ENCODE data around the gene PLAAT2. TPM values are rescaled to one million over a fixed set of nuclear protein-coding genes. Genes with fewer than 3 reads are reported as not detected.
A peak's percentile ranks its signal among the peaks of the same experiment; 100 is the strongest.

The PLAAT2 gene
- total and polyA plus RNA-seq, 9 of the 15 experiments (the other 6 are each of a cell fraction or from before 2014, with no cell fraction given) = not detected

DNA sequence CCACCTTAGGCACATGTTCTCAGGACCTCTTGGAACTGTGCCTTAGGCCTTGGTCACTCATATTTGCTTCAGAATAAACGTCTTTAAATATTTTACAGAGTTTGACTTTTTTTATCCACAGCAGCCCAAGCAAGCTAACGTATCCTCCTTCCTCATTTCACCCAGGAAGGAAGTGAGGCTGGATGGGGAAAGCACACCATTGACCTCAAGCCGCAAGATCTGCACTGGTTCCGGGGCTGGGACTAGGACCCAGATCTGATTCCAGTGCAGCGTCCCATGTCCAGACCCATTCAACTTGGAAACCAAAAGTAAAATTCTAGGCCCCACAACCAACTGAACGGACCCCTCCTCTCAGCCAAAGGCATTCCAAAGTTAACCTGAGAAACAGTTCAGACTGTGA lies 59.7 kb downstream of the PLAAT2 start:
- in situ Hi-C loops (cut with MboI) = no loop called here
- ChIA-PET CTCF (ENCODE audit: low intra/inter-chr PET ratio) (no interaction called here), POLR2A (no interaction called here)
- H3K9me1 ChIP-seq (ENCODE audit: control insufficient read depth, insufficient read depth, low read length) = no peaks in the 10 kb centered on the region
- peak overlapping the region; percentile 7; the same call in 1 of the 2 replicates for H2AFZ ChIP-seq (ENCODE audit: low read depth, low read length)
- peaks cover 4% of the 10 kb centered on the region; the same call in 1 of the 2 replicates for H3K9me3 ChIP-seq (replicated peaks; ENCODE audit: control insufficient read depth, insufficient read depth, low read depth, low read length)
- no peaks in the 10 kb centered on the region for H3K79me2 ChIP-seq (ENCODE audit: control insufficient read depth, insufficient read depth, low read length)
- BruUV-seq (replicated peaks) = no TSS peak
- WGBS (ENCODE audit: insufficient coverage, low coverage, missing lambda C conversion rate) = 39% methylated on average over 6 of the region's 6 CpGs
- FAIRE-seq (no peak), ATAC-seq (no peak), DNase-seq (ENCODE audit: extremely low read depth in 1 of 4, low spot score in 3 of 4) (no peak)
- no peak overlapping the region for H3K4me2 ChIP-seq (ENCODE audit: insufficient read depth, low read length)
- TF ChIP-seq, protein P1, sequence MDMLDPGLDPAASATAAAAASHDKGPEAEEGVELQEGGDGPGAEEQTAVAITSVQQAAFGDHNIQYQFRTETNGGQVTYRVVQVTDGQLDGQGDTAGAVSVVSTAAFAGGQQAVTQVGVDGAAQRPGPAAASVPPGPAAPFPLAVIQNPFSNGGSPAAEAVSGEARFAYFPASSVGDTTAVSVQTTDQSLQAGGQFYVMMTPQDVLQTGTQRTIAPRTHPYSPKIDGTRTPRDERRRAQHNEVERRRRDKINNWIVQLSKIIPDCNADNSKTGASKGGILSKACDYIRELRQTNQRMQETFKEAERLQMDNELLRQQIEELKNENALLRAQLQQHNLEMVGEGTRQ (CRISPR knock-in tag; IDR thresholded peaks at IDR 0.05) = no peak
- TF ChIP-seq SPI1 (IDR thresholded peaks at IDR 0.05; ENCODE audit: borderline replicate concordance, low read depth, low read length) = peak; percentile 50; the same call in 1 of the 2 replicates
- no peak overlapping the region for H3K4me3 ChIP-seq
- intact Hi-C loops (cut with micrococcal nuclease) = no loop called here
- H3K36me3 ChIP-seq (ENCODE audit: control insufficient read depth, insufficient read depth, low read length) = no peaks in the 10 kb centered on the region
- H3K27ac ChIP-seq (ENCODE audit: extremely low read depth, low read depth, low read length) = no peak overlapping the region
- peaks cover 32 to 57% of the 10 kb centered on the region in 2 experiments for H3K4me1 ChIP-seq (replicated peaks in 1 of 2; ENCODE audit: control insufficient read depth in 2 of 2, insufficient read depth in 2 of 2, low read length in 2 of 2)
- H3K9ac ChIP-seq (ENCODE audit: insufficient read depth in 1 of 2, low read depth in 2 of 2, low read length in 2 of 2) = peak overlapping the region in 1 of 2 experiments; percentile 56; a peak in 1 of 4 replicates
- H4K20me1 ChIP-seq (replicated peaks; ENCODE audit: control insufficient read depth, insufficient read depth, low read length) = no peaks in the 10 kb centered on the region
- no peaks in the 10 kb centered on the region for H3K27me3 ChIP-seq (ENCODE audit: control insufficient read depth in 2 of 2, insufficient read depth in 2 of 2, low read length in 2 of 2)

Other genes starting within 250 kb of the PLAAT2 start
Only the 7 nearest of the 8 such genes appear.
- not detected in 2 replicates for gene SLC22A9, start 193.6 kb downstream of the PLAAT2 start, total RNA-seq (2014; rRNA removed)
- not detected in 2 replicates for gene SLC22A9, start 193.6 kb downstream of the PLAAT2 start, total RNA-seq (2014; rRNA removed; fragmentation: Illumina TruSeq; extraction: Trizol)
- not detected in 2 replicates for gene SLC22A9, start 193.6 kb downstream of the PLAAT2 start, total RNA-seq (2015; rRNA removed; fragmentation: Illumina TruSeq; extraction: Trizol)
- gene SLC22A9, start 193.6 kb downstream of the PLAAT2 start, total RNA-seq (2021) = not detected in 2 replicates
- gene SLC22A9, start 193.6 kb downstream of the PLAAT2 start, polyA plus RNA-seq (2011; rRNA removed) = not detected in 2 replicates
- not detected in 2 replicates for gene SLC22A9, start 193.6 kb downstream of the PLAAT2 start, polyA plus RNA-seq (2014; fragmentation: Illumina TruSeq; extraction: Trizol)
- not detected for gene SLC22A9, start 193.6 kb downstream of the PLAAT2 start, polyA plus RNA-seq (2014; fragmentation: Nextera tagmentation; extraction: Ambion mirVana)
- not detected in 2 replicates for gene SLC22A9, start 193.6 kb downstream of the PLAAT2 start, polyA plus RNA-seq (2014; rRNA removed)
- gene PLAAT5, start 72.2 kb downstream of the PLAAT2 start, total RNA-seq (2014; rRNA removed) = not detected in 2 replicates
- not detected in 2 replicates for gene PLAAT5, start 72.2 kb downstream of the PLAAT2 start, total RNA-seq (2014; rRNA removed; fragmentation: Illumina TruSeq; extraction: Trizol)
- gene PLAAT5, start 72.2 kb downstream of the PLAAT2 start, total RNA-seq (2015; rRNA removed; fragmentation: Illumina TruSeq; extraction: Trizol) = not detected in 2 replicates
- not detected in 2 replicates for gene PLAAT5, start 72.2 kb downstream of the PLAAT2 start, total RNA-seq (2021)
- not detected in 2 replicates for gene PLAAT5, start 72.2 kb downstream of the PLAAT2 start, polyA plus RNA-seq (2011; rRNA removed)
- not detected in 2 replicates for gene PLAAT5, start 72.2 kb downstream of the PLAAT2 start, polyA plus RNA-seq (2014; fragmentation: Illumina TruSeq; extraction: Trizol)
- not detected for gene PLAAT5, start 72.2 kb downstream of the PLAAT2 start, polyA plus RNA-seq (2014; fragmentation: Nextera tagmentation; extraction: Ambion mirVana)
- not detected in 2 replicates for gene PLAAT5, start 72.2 kb downstream of the PLAAT2 start, polyA plus RNA-seq (2014; rRNA removed)
- 5.1 TPM in 2 replicates for gene LGALS12, start 57.3 kb downstream of the PLAAT2 start, total RNA-seq (2014; rRNA removed)
- gene LGALS12, start 57.3 kb downstream of the PLAAT2 start, total RNA-seq (2014; rRNA removed; fragmentation: Illumina TruSeq; extraction: Trizol) = 2.2 and 2.9 TPM in 2 replicates
- 4.7 and 5.2 TPM in 2 replicates for gene LGALS12, start 57.3 kb downstream of the PLAAT2 start, total RNA-seq (2015; rRNA removed; fragmentation: Illumina TruSeq; extraction: Trizol)
- gene LGALS12, start 57.3 kb downstream of the PLAAT2 start, total RNA-seq (2021) = 4.5 and 5.1 TPM in 2 replicates
- 8.0 and 9.5 TPM in 2 replicates for gene LGALS12, start 57.3 kb downstream of the PLAAT2 start, polyA plus RNA-seq (2011; rRNA removed)
- 5.0 and 5.7 TPM in 2 replicates for gene LGALS12, start 57.3 kb downstream of the PLAAT2 start, polyA plus RNA-seq (2014; fragmentation: Illumina TruSeq; extraction: Trizol)
- under 1 TPM; 0.66 to 0.99 TPM for gene LGALS12, start 57.3 kb downstream of the PLAAT2 start, polyA plus RNA-seq (2014; fragmentation: Nextera tagmentation; extraction: Ambion mirVana)
- 3.6 and 5.2 TPM in 2 replicates for gene LGALS12, start 57.3 kb downstream of the PLAAT2 start, polyA plus RNA-seq (2014; rRNA removed)
- gene PLAAT4, start 26.6 kb downstream of the PLAAT2 start, total RNA-seq (2014; rRNA removed) = 0.37 TPM in 1 of 2 replicates, not detected in the other
- 0.99 and 1.0 TPM in 2 replicates for gene PLAAT4, start 26.6 kb downstream of the PLAAT2 start, total RNA-seq (2014; rRNA removed; fragmentation: Illumina TruSeq; extraction: Trizol)
- gene PLAAT4, start 26.6 kb downstream of the PLAAT2 start, total RNA-seq (2015; rRNA removed; fragmentation: Illumina TruSeq; extraction: Trizol) = 2.0 and 3.0 TPM in 2 replicates
- 0.80 and 1.2 TPM in 2 replicates for gene PLAAT4, start 26.6 kb downstream of the PLAAT2 start, total RNA-seq (2021)
- 0.43 and 0.54 TPM in 2 replicates for gene PLAAT4, start 26.6 kb downstream of the PLAAT2 start, polyA plus RNA-seq (2011; rRNA removed)
- gene PLAAT4, start 26.6 kb downstream of the PLAAT2 start, polyA plus RNA-seq (2014; fragmentation: Illumina TruSeq; extraction: Trizol) = 1.1 and 1.3 TPM in 2 replicates
- gene PLAAT4, start 26.6 kb downstream of the PLAAT2 start, polyA plus RNA-seq (2014; fragmentation: Nextera tagmentation; extraction: Ambion mirVana) = 1 to 10 TPM; 1.2 to 2.1 TPM
- 0.57 and 1.7 TPM in 2 replicates for gene PLAAT4, start 26.6 kb downstream of the PLAAT2 start, polyA plus RNA-seq (2014; rRNA removed)
- 1.2 and 1.7 TPM in 2 replicates for gene PLAAT3, start 51.1 kb upstream of the PLAAT2 start, total RNA-seq (2014; rRNA removed)
- gene PLAAT3, start 51.1 kb upstream of the PLAAT2 start, total RNA-seq (2014; rRNA removed; fragmentation: Illumina TruSeq; extraction: Trizol) = 0.77 and 1.2 TPM in 2 replicates
- gene PLAAT3, start 51.1 kb upstream of the PLAAT2 start, total RNA-seq (2015; rRNA removed; fragmentation: Illumina TruSeq; extraction: Trizol) = 0.60 and 1.4 TPM in 2 replicates
- gene PLAAT3, start 51.1 kb upstream of the PLAAT2 start, total RNA-seq (2021) = 2.7 TPM in 2 replicates
- 1.3 and 2.0 TPM in 2 replicates for gene PLAAT3, start 51.1 kb upstream of the PLAAT2 start, polyA plus RNA-seq (2011; rRNA removed)
- gene PLAAT3, start 51.1 kb upstream of the PLAAT2 start, polyA plus RNA-seq (2014; fragmentation: Illumina TruSeq; extraction: Trizol) = 0.80 and 1.6 TPM in 2 replicates
- gene PLAAT3, start 51.1 kb upstream of the PLAAT2 start, polyA plus RNA-seq (2014; fragmentation: Nextera tagmentation; extraction: Ambion mirVana) = 1 to 10 TPM; 1.3 to 1.9 TPM
- 0.96 and 1.4 TPM in 2 replicates for gene PLAAT3, start 51.1 kb upstream of the PLAAT2 start, polyA plus RNA-seq (2014; rRNA removed)
- 13.8 and 18.2 TPM in 2 replicates for gene ATL3, start 108.0 kb upstream of the PLAAT2 start, total RNA-seq (2014; rRNA removed)
- gene ATL3, start 108.0 kb upstream of the PLAAT2 start, total RNA-seq (2014; rRNA removed; fragmentation: Illumina TruSeq; extraction: Trizol) = 34.0 and 42.0 TPM in 2 replicates
- gene ATL3, start 108.0 kb upstream of the PLAAT2 start, total RNA-seq (2015; rRNA removed; fragmentation: Illumina TruSeq; extraction: Trizol) = 21.3 and 22.4 TPM in 2 replicates
- 39.8 and 41.4 TPM in 2 replicates for gene ATL3, start 108.0 kb upstream of the PLAAT2 start, total RNA-seq (2021)
- gene ATL3, start 108.0 kb upstream of the PLAAT2 start, polyA plus RNA-seq (2011; rRNA removed) = 22.9 and 34.5 TPM in 2 replicates
- 23.9 and 24.3 TPM in 2 replicates for gene ATL3, start 108.0 kb upstream of the PLAAT2 start, polyA plus RNA-seq (2014; fragmentation: Illumina TruSeq; extraction: Trizol)
- 10 to 100 TPM; 23.5 to 34.2 TPM for gene ATL3, start 108.0 kb upstream of the PLAAT2 start, polyA plus RNA-seq (2014; fragmentation: Nextera tagmentation; extraction: Ambion mirVana)
- gene ATL3, start 108.0 kb upstream of the PLAAT2 start, polyA plus RNA-seq (2014; rRNA removed) = 22.2 and 22.5 TPM in 2 replicates
- gene RTN3, start 118.1 kb upstream of the PLAAT2 start, total RNA-seq (2014; rRNA removed) = 45.0 and 52.4 TPM in 2 replicates
- gene RTN3, start 118.1 kb upstream of the PLAAT2 start, total RNA-seq (2014; rRNA removed; fragmentation: Illumina TruSeq; extraction: Trizol) = 93.5 and 103 TPM in 2 replicates
- 90.1 and 94.9 TPM in 2 replicates for gene RTN3, start 118.1 kb upstream of the PLAAT2 start, total RNA-seq (2015; rRNA removed; fragmentation: Illumina TruSeq; extraction: Trizol)
- 124 TPM in 2 replicates for gene RTN3, start 118.1 kb upstream of the PLAAT2 start, total RNA-seq (2021)
- gene RTN3, start 118.1 kb upstream of the PLAAT2 start, polyA plus RNA-seq (2011; rRNA removed) = 101 and 127 TPM in 2 replicates
- gene RTN3, start 118.1 kb upstream of the PLAAT2 start, polyA plus RNA-seq (2014; fragmentation: Illumina TruSeq; extraction: Trizol) = 142 and 169 TPM in 2 replicates
- 10 to 100 TPM; 41.6 to 44.3 TPM for gene RTN3, start 118.1 kb upstream of the PLAAT2 start, polyA plus RNA-seq (2014; fragmentation: Nextera tagmentation; extraction: Ambion mirVana)
- gene RTN3, start 118.1 kb upstream of the PLAAT2 start, polyA plus RNA-seq (2014; rRNA removed) = 86.9 and 93.3 TPM in 2 replicates

Measured in K562 (cell line).